Activated CD4-positive, alpha-beta T cell treated with anti-CD3 and anti-CD28 coated beads, Interleukin-2, Interleukin-4, amounts not matched to agents 100 ng/mL and 50 ng/mL, durations not matched to agents 16 hours and 8 hours (primary cell): ENCODE measurements around the gene ITGB6.
A peak's percentile ranks its signal among the peaks of the same experiment; 100 is the strongest.
"Not testable (repeated sequence)": the region's sequence is repeated elsewhere in the genome, so short reads cannot be mapped to it uniquely, and the experiment has no call there.

ENCODE experiments used
- DNase-seq: peaks from one replicate; pipeline ENCODE4 v3.0.0-alpha.2; 2020; ENCODE audit warnings: low spot score

ITGB6 gene

DNA sequence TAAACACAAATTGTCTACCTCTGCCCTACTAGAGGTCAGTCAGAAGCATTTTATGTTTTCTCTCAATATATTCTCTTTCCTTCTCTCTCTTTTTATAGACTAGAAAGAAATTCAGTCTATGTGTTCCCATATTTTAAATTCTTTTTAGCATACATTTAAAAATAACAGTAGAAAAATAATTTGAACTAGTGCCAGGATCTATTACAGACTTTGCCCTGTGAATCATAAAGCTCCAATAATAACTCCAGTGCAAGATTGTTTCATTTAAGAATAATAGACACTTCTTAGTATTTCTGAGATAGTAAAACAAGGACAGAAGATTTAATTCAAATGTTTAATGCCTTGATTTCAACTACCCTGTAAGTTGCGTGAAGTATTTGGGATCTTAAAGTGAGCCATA lies 60.1 kb downstream of the ITGB6 start:
- no peak for DNase-seq

DNA sequence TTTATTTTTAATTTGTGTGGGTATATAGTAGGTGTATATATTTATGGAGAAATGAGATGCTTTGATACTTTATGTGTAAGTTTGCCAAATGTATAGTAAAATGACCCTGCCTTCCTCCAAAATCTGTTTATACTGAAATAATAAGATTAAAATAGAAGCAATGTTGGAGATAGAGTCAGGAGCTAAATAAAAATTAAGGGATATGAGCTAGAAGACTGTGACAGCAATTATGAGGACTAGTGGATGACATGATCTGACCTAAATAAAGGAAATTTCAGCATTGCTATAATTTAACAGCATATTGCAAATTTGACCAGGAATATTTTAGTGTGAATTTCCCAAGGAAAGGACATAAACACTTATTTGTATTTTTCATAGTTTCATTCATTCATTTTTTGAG lies 60.7 kb downstream of the ITGB6 start:
- DNase-seq = no peak

GRCh38 chr2:160138406-160138805 lies 61.7 kb downstream of the ITGB6 start:
- DNase-seq = no peak

DNA sequence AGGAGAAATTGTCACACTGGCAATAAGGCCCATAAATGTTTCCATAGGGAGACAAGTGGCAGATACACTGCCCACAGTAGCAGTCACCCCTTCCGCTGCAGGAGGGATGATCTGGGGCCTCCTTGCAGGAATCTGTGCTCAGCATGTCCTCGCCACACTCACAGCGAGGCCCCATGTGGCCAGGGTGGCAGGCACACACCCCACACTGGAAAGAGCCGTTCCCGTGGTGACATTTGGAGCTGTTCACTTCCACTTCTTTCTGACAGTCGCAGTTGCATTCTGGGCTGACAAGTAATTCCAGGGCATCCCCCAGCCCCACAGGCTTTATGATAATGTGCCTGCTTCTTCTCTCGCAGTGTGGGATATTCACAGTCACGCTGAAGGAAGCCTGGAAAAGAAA lies 62.6 kb downstream of the ITGB6 start:
- no peak for DNase-seq

DNA sequence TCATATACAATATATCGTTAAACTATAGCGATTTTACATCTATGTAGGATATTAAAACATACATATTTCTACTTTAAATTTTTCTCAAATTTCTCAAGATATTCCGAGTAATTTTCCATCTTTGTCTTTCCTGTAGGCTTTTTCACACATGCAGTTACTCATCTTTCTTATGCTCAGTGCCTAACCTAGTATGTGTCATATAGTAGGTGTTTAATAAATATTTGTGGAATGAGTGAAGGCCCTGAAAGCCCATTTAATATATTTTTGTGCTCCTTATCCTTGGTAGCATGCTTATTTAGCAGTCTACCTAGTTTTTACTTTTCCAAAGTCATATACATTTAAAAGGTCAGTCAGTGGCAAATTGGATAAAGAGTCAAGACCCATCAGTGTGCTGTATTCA lies 67.3 kb downstream of the ITGB6 start:
- no peak for DNase-seq

DNA sequence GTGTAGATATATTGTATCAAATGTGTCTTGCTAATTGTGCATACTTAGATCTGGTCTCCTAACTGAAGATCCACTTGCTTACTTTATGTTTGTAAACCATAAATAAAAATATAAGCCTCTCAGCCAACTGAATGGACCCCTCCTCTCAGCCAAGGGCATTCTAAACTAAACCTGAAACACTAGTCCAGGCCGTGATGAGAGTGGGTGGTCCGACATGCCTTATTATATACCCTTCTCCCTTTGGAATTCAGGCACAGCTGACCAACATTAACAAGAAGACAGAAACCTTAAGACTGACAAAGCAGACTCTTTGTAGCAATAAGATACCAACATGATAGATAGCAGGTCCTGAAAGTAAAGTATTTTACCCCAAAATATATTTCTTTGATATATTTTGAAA lies 73.3 kb downstream of the ITGB6 start:
- no peak for DNase-seq

GRCh38 chr2:160126315-160126714 lies 73.8 kb downstream of the ITGB6 start:
- no peak for DNase-seq

GRCh38 chr2:160125828-160126227 lies 74.2 kb downstream of the ITGB6 start:
- no peak for DNase-seq

- no peak for DNase-seq
Measured at GRCh38 chr2:160125366-160125765, 74.7 kb downstream of the ITGB6 start.

DNA sequence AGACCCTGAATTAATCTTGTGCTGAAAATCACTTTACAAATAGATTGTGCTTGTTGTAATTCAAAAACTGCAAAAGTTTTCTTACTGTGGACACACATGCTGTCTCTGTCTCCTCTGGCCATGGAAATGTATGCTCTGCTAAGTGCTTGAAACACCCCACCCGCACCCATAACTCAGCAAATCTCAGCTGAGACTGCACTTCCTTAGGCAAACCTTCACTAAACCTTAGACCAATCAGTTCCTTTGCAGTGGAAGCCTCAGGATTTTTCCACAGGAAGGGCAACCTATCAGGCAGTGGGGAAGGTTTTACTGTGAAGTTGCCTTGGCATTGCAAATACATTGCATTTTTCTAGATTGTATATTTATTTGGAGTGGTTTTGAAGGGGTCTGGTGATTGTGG lies 75.5 kb downstream of the ITGB6 start:
- no peak for DNase-seq

DNA sequence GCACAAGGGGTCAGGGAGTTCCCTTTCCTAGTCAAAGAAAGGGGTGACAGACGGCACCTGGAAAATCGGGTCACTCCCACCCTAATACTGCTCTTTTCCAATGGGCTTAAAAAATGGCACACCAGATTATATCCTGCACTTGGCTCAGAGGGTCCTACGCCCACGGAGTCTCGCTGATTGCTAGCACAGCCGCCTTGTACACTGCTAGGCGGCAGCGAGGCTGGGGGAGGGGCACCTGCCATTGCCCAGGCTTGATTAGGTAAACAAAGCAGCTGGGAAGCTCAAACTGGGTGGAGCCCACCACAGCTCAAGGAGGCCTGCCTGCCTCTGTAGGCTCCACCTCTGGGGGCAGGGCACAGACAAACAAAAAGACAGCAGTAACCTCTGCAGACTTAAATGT lies 85.4 kb downstream of the ITGB6 start:
- not testable (repeated sequence) for DNase-seq

- DNase-seq = no peak
Measured at GRCh38 chr2:160114020-160114419, 86.1 kb downstream of the ITGB6 start.

- DNase-seq = no peak
Measured at GRCh38 chr2:160111951-160112798, 87.9 kb downstream of the ITGB6 start.

DNA sequence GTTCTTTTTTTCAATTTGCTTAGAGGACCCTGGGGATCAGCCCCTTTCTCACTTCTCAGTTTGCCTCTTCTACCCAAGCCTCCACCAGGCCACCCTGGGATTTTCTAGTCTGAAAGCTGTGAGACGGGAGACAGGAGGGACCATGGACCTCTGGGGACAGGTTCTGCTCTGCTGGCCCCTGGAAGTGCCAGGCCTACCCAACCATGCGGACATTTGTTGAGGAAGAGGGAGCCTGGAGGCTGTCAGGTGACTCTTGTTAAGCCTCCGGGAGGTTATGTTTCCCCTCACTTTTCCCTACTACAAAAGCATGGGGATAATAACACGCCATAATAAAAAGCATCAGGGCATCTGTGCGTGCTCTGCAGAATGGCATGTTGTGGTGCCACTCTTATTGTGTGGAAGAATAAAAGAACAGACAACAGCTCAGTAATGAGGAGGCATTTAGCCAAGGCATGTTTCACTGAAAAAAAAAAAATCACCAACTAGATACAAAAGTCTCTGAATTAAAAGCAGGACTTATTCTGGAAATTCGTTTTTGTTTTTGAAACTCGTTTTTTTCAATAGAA lies 89.3 kb downstream of the ITGB6 start:
- DNase-seq = no peak

- DNase-seq = peak; percentile 77
Measured at GRCh38 chr2:160109939-160110673, 90.0 kb downstream of the ITGB6 start.

GRCh38 chr2:160109243-160109642 lies 90.8 kb downstream of the ITGB6 start:
- no peak for DNase-seq

DNA sequence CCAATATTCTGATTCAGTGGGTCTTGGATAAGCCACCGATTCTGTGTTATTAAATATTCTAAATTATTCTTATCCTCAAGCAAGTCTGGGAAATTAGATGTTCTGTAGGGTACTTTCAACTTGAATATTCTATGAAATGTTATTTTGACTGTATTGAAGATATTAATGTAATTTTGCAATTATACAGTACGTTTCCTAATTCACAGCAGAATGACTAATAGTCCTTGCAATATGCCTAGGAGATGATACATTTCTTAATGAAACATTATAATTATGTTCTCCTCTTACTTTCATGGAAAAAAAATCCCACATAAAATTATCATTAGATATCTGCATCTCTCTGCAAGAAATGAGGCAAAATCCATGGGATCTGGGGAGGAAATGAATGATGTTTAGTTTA lies 91.4 kb downstream of the ITGB6 start:
- no peak for DNase-seq

GRCh38 chr2:160105366-160105765 lies 94.7 kb downstream of the ITGB6 start:
- no peak for DNase-seq

DNA sequence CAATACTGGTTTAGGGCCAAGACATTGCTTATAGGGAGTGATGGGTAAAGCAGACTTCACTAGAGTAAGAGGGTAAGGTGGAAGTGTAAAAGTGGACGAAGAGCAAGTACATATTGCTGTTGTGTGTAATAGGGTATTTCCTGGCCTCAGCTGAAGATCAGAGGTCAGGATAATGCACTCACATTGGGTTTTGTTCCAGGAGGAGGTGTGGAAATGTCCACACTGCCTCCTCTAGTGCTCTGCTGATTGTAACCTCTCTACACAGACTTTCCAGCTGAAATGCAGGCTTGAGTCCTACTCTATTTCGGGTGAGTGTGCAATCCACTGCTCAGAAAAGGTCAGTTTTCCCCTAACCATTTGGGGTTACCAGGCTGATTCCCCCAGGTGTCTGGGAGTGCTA lies 96.0 kb downstream of the ITGB6 start:
- no peak for DNase-seq

DNA sequence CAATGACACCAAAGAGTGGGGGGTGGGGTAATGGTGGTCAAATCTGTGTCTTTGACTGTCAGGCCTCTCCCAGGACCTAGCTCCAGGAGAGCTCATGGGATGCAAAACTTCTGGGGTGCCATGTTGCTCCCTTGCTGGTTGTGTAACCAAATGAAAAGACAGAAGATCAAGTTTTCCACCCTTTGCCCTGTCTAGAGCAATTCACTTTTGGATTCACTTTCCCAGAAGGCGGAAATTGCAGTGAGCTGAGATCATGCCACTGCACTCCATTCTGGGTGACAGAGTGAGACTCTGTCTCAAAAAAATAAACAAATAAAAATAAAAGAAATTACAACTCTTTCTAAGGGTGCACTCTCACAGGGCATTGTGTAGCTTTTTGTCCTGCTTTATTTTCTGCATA lies 102.7 kb downstream of the ITGB6 start:
- no peak for DNase-seq

GRCh38 chr2:160096409-160096808 lies 103.7 kb downstream of the ITGB6 start:
- peak; percentile 42 for DNase-seq

- no peak for DNase-seq
Measured at GRCh38 chr2:160092445-160092844, 107.6 kb downstream of the ITGB6 start.

DNA sequence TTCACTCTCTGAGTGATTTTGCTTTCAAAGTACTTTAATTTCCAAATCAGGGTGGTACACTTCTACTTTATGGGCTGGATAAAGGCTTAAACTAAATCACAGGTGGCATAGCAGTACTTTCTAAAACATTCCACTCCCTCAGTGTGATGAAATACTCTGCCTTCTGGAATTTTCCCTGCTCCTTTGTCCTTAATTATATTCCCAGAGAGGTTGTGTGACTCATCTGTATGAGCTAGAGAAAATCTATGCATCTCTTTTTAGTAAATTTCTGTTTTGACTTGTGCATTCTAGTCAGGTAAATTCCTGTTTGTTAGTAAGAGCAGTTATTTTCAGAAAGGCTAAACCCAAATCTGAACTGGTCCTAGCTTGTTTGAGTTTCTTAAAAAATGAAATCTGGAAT lies 108.7 kb downstream of the ITGB6 start:
- no peak for DNase-seq
